G401 (cell line): ENCODE results near the gene RXFP2. TPM values are rescaled to one million over a fixed set of nuclear protein-coding genes. Genes with fewer than 3 reads are reported as not detected.

Experiments used
- DNase-seq: peaks from one replicate; pipeline ENCODE4 v3.0.0-alpha.2; 2015; ENCODE audit warnings: low spot score
- in situ Hi-C: cut with HindIII; loops from 2 replicates; pipeline ENCODE4 v1.10.0; 2016; ENCODE audit warnings: low sequenced_read_pairs, mixed read lengths
- total RNA-seq: library from RNA; depleted of rRNA; stranded (reverse); fragments of >200 nt; shearing (Covaris generic); gene quantifications from 2 replicates; pipeline ENCODE4 v1.2.3, GENCODE V29; 2014

RXFP2 gene
- total RNA-seq, 1 experiment from 2014 or later, result not detected

- no peak for DNase-seq
- in situ Hi-C loops, result no loop called here
Observed at GRCh38 chr13:31765138-31765785, 25.9 kb downstream of the RXFP2 start.

- DNase-seq, result no peak
- in situ Hi-C loops, result no loop called here
Observed at GRCh38 chr13:31767175-31767900, 28.0 kb downstream of the RXFP2 start.

- in situ Hi-C loops, result no loop called here
- DNase-seq, result no peak
Observed at GRCh38 chr13:31768351-31768750, 29.0 kb downstream of the RXFP2 start.

GRCh38 chr13:31769575-31769974, 30.2 kb downstream of the RXFP2 start:
- in situ Hi-C loops, result no loop called here
- DNase-seq, result no peak

- in situ Hi-C loops, result no loop called here
Observed at GRCh38 chr13:31772231-31772630, 32.9 kb downstream of the RXFP2 start.

GRCh38 chr13:31773538-31773937, 34.2 kb downstream of the RXFP2 start:
- in situ Hi-C loops, result no loop called here
- DNase-seq, result no peak

More at GRCh38 chr13:31772231-31772630, 32.9 kb downstream of the RXFP2 start:
- DNase-seq, result no peak

- in situ Hi-C loops, result no loop called here
- no peak for DNase-seq
Observed at GRCh38 chr13:31774186-31774750, 34.9 kb downstream of the RXFP2 start.

- in situ Hi-C loops, result no loop called here
- DNase-seq, result no peak
Observed at GRCh38 chr13:31775148-31775547, 35.8 kb downstream of the RXFP2 start.

- no peak for DNase-seq
- in situ Hi-C loops, result no loop called here
Observed at GRCh38 chr13:31775686-31776085, 36.4 kb downstream of the RXFP2 start.

GRCh38 chr13:31781064-31781463, 41.7 kb downstream of the RXFP2 start:
- in situ Hi-C loops, result no loop called here
- DNase-seq, result no peak

GRCh38 chr13:31786011-31786410, 46.7 kb downstream of the RXFP2 start:
- in situ Hi-C loops, result no loop called here

GRCh38 chr13:31790992-31791391, 51.7 kb downstream of the RXFP2 start:
- DNase-seq, result no peak
- in situ Hi-C loops, result no loop called here

More at GRCh38 chr13:31786011-31786410, 46.7 kb downstream of the RXFP2 start:
- no peak for DNase-seq

GRCh38 chr13:31793246-31793645, 53.9 kb downstream of the RXFP2 start:
- no peak for DNase-seq
- in situ Hi-C loops, result no loop called here

GRCh38 chr13:31794452-31794851, 55.1 kb downstream of the RXFP2 start:
- DNase-seq, result no peak

GRCh38 chr13:31797154-31797775, 57.9 kb downstream of the RXFP2 start:
- peak; percentile 48 for DNase-seq
- in situ Hi-C loops, result no loop called here

More at GRCh38 chr13:31794452-31794851, 55.1 kb downstream of the RXFP2 start:
- in situ Hi-C loops, result no loop called here

GRCh38 chr13:31798189-31798588, 58.9 kb downstream of the RXFP2 start:
- no peak for DNase-seq
- in situ Hi-C loops, result no loop called here

GRCh38 chr13:31801088-31801487, 61.8 kb downstream of the RXFP2 start:
- in situ Hi-C loops, result no loop called here
- no peak for DNase-seq

- in situ Hi-C loops, result no loop called here
- DNase-seq, result no peak
Observed at GRCh38 chr13:31803311-31803710, 64.0 kb downstream of the RXFP2 start.

GRCh38 chr13:31805841-31806240, 66.5 kb downstream of the RXFP2 start:
- in situ Hi-C loops, result no loop called here
- DNase-seq, result no peak

- in situ Hi-C loops, result no loop called here
- no peak for DNase-seq
Observed at GRCh38 chr13:31807090-31807541, 67.8 kb downstream of the RXFP2 start.
